GM23338 (cell line): ENCODE results near the gene SLTM. TPM values are rescaled to one million over a fixed set of nuclear protein-coding genes. Genes with fewer than 3 reads are reported as not detected.

Experiments used
- ATAC-seq: fragments of 200-7000 bp; cut with Tn5 transposase; 3 replicates; pipeline ENCODE4 v1.9.1; 2020
- DNase-seq: peaks from one replicate; pipeline ENCODE4 v3.0.0-alpha.2; 2015; ENCODE audit warnings: low spot score
- H2AFZ ChIP-seq: fragments of 200-600 bp; sonication (generic); 2 replicates; pipeline ENCODE4 v1.8.0; 2016; ENCODE audit warnings: antibody characterized with exemption, mild to moderate bottlenecking, moderate library complexity
- H3F3A ChIP-seq: fragments of 200-600 bp; sonication (generic); replicated peaks from 2 replicates; pipeline ENCODE4 v1.8.0; 2017; ENCODE audit warnings: antibody characterized with exemption, mixed run types, low read depth
- H3K27ac ChIP-seq: fragments of 200-600 bp; sonication (generic); 2 replicates; pipeline ENCODE4 v1.6.1; 2016; ENCODE audit warnings: low read depth
- H3K27me3 ChIP-seq: fragments of 200-600 bp; sonication (generic); 2 replicates; pipeline ENCODE4 v1.8.0; 2016; ENCODE audit warnings: mild to moderate bottlenecking, mixed run types, moderate library complexity; ENCODE audit not compliant: insufficient read depth
- H3K36me3 ChIP-seq: fragments of 200-600 bp; sonication (generic); 2 replicates; pipeline ENCODE4 v1.8.0; 2016; ENCODE audit warnings: mild to moderate bottlenecking; ENCODE audit not compliant: insufficient read depth
- H3K4me1 ChIP-seq: fragments of 200-600 bp; sonication (generic); 2 replicates; pipeline ENCODE4 v1.8.0; 2016; ENCODE audit warnings: mild to moderate bottlenecking, moderate library complexity; ENCODE audit not compliant: insufficient read depth
- H3K4me2 ChIP-seq: fragments of 200-600 bp; sonication (generic); 2 replicates; pipeline ENCODE4 v1.7.1; 2017; ENCODE audit warnings: mixed run types
- H3K4me3 ChIP-seq: fragments of 200-600 bp; sonication (generic); 2 replicates; pipeline ENCODE4 v1.6.1; 2016; ENCODE audit warnings: mixed run types
- H3K79me2 ChIP-seq: fragments of 200-600 bp; sonication (generic); replicated peaks from 2 replicates; pipeline ENCODE4 v1.8.0; 2017; ENCODE audit warnings: mild to moderate bottlenecking; ENCODE audit not compliant: insufficient read depth
- H3K9me2 ChIP-seq: fragments of 200-600 bp; sonication (generic); 2 replicates; pipeline ENCODE4 v1.8.0; 2017; ENCODE audit not compliant: insufficient read depth
- H4K20me1 ChIP-seq: fragments of 200-600 bp; sonication (generic); replicated peaks from 2 replicates; pipeline ENCODE4 v1.8.0; 2017; ENCODE audit warnings: mild to moderate bottlenecking; ENCODE audit not compliant: insufficient read depth
- H3K27ac Mint-ChIP-seq: 2 replicates; pipeline ENCODE4 v1.8.0; 2020; ENCODE audit warnings: inconsistent platforms, mild to moderate bottlenecking, moderate library complexity, mixed read lengths
- H3K27me3 Mint-ChIP-seq: 3 replicates; pipeline ENCODE4 v1.8.0; 2022; ENCODE audit warnings: low read depth, mild to moderate bottlenecking, moderate library complexity, mixed read lengths, inconsistent platforms; ENCODE audit not compliant: insufficient read depth, poor library complexity
- H3K36me3 Mint-ChIP-seq: 3 replicates; pipeline ENCODE4 v1.8.0; 2021; ENCODE audit warnings: low read depth, mild to moderate bottlenecking, inconsistent platforms, moderate library complexity, mixed read lengths
- H3K4me1 Mint-ChIP-seq: 3 replicates; pipeline ENCODE4 v1.8.0; 2020; ENCODE audit warnings: mild to moderate bottlenecking, inconsistent platforms, mixed read lengths
- H3K4me3 Mint-ChIP-seq: 3 replicates; pipeline ENCODE4 v1.8.0; 2021; ENCODE audit warnings: moderate library complexity, mild to moderate bottlenecking, inconsistent platforms, mixed read lengths
- H3K9me3 Mint-ChIP-seq: 3 replicates; pipeline ENCODE4 v1.8.0; 2020; ENCODE audit warnings: moderate library complexity, mild to moderate bottlenecking, inconsistent platforms, mixed read lengths
- CREB1 ChIP-seq: fragments of 250-450 bp; sonication (Bioruptor Pico); IDR thresholded peaks from 2 replicates; pipeline ENCODE4 v1.5.0; 2020; ENCODE audit warnings: low read depth, mild to moderate bottlenecking, moderate library complexity
- EZH2 ChIP-seq: fragments of 200-600 bp; sonication (generic); IDR thresholded peaks from one replicate; pipeline ENCODE4 v1.8.0; 2017; ENCODE audit warnings: antibody characterized with exemption, mild to moderate bottlenecking, low read depth; ENCODE audit not compliant: unreplicated experiment
- EZH2phosphoT487 ChIP-seq: fragments of 200-600 bp; sonication (generic); IDR thresholded peaks from one replicate; pipeline ENCODE4 v1.8.1; 2018; ENCODE audit warnings: antibody characterized with exemption; ENCODE audit not compliant: unreplicated experiment
- JUNB ChIP-seq: IDR thresholded peaks from one replicate; pipeline ENCODE4 v1.6.1; 2016; ENCODE audit warnings: antibody characterized with exemption; ENCODE audit not compliant: unreplicated experiment
- NANOG ChIP-seq: IDR thresholded peaks from 2 replicates; pipeline ENCODE4 v1.6.1; 2016; ENCODE audit warnings: antibody characterized with exemption, borderline replicate concordance
- POLR2AphosphoS5 ChIP-seq: IDR thresholded peaks from 2 replicates; pipeline ENCODE4 v1.6.1; 2016; ENCODE audit warnings: antibody characterized with exemption, low read depth
- STAT1 ChIP-seq: IDR thresholded peaks from one replicate; pipeline ENCODE4 v1.6.1; 2016; ENCODE audit warnings: antibody characterized with exemption; ENCODE audit not compliant: unreplicated experiment
- ZNF114 ChIP-seq: fragments of 250-450 bp; sonication (Bioruptor Pico); IDR thresholded peaks from 2 replicates; pipeline ENCODE4 v1.5.0; 2020; ENCODE audit warnings: mild to moderate bottlenecking, moderate library complexity
- ZNF331 ChIP-seq: fragments of 250-450 bp; sonication (Bioruptor Pico); IDR thresholded peaks from 2 replicates; pipeline ENCODE4 v1.5.0; 2020; ENCODE audit warnings: low read depth, mild to moderate bottlenecking, moderate library complexity
- polyA plus RNA-seq: library from polyadenylated mRNA; unstranded; fragments of >200 nt; fragmentation: Nextera tagmentation; extraction: Ambion mirVana; gene quantifications from 2 replicates; pipeline ENCODE4 v1.2.1, GENCODE V29; 2016
- total RNA-seq: library from RNA; depleted of rRNA; stranded (reverse); fragments of >200 nt; shearing (Covaris generic); gene quantifications from 2 replicates; pipeline ENCODE4 v1.2.3, GENCODE V29; 2014
- TF ChIP-seq, protein P1 (sequence below): IDR thresholded peaks from one replicate; pipeline ENCODE4 v1.6.1; 2018; ENCODE audit warnings: antibody characterized with exemption; ENCODE audit not compliant: unreplicated experiment
- TF ChIP-seq, protein P2 (sequence below): IDR thresholded peaks from 2 replicates; pipeline ENCODE4 v1.6.1; 2016; ENCODE audit warnings: antibody characterized with exemption
- TF ChIP-seq, protein P3 (sequence below), 2 experiments: fragments of 200-600 bp in 1 of 2; sonication (generic) in 1 of 2; conservative IDR thresholded peaks; 2 replicates each; pipeline versions ENCODE4 v1.5.1 to v1.6.1; 2016 to 2017; ENCODE audit warnings: antibody characterized with exemption in 2 of 2, low read depth in 2 of 2, mild to moderate bottlenecking in 2 of 2, moderate library complexity in 1 of 2
- TF ChIP-seq, protein P4 (sequence below): fragments of 250-450 bp; sonication (Bioruptor Pico); IDR thresholded peaks from 2 replicates; pipeline ENCODE4 v1.5.0; 2020; ENCODE audit warnings: mild to moderate bottlenecking, moderate library complexity

The SLTM gene
- total and polyA plus RNA-seq, 2 experiments from 2014 or later: 210 to 476 TPM

DNA sequence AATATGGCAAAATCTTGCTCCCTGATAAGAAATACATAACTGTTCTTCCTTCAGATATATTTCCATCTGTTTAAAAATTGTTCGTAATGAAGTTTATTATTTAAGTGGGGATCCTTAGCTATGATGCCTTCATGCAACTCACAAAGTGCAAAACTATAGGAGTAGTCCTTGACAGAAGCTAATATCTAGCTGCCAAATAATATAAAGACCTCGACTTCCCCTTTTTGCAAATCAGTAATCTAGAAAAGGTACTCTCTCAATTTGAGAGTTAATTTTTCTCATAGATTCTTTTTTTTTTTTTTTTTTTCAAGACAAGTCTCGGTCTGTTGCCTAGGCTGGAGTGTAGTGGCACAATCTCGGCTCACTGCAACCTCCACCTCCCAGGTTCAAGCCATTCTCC, 23.0 kb downstream of the SLTM start:
- Histone ChIP-seq H2AFZ (no peak overlapping the region), H3K36me3 (peaks cover 38% of the 10 kb centered on the region), H3K9me2 (no peaks in the 10 kb centered on the region), H3F3A (no peaks in the 10 kb centered on the region), H3K4me3 (no peak overlapping the region), H3K4me1 (0 out of 2 replicates have a peak, but pooled peaks cover 2% of the 10 kb centered on the region), H3K27ac (no peak overlapping the region), H4K20me1 (peaks cover 45% of the 10 kb centered on the region), H3K79me2 (peaks cover 99% of the 10 kb centered on the region), H3K27me3 (no peaks in the 10 kb centered on the region), H3K4me2 (no peak overlapping the region)
- no peaks in the 10 kb centered on the region for H3K27me3 Mint-ChIP-seq
- DNase-seq (no peak), ATAC-seq (no peak)
- no peak overlapping the region for H3K27ac Mint-ChIP-seq
- H3K36me3 Mint-ChIP-seq: peaks cover 88% of the 10 kb centered on the region
- H3K4me3 Mint-ChIP-seq: no peak overlapping the region
- H3K4me1 Mint-ChIP-seq: peaks cover 7% of the 10 kb centered on the region; the same call in 2 of the 3 replicates
- TF ChIP-seq, protein P1, sequence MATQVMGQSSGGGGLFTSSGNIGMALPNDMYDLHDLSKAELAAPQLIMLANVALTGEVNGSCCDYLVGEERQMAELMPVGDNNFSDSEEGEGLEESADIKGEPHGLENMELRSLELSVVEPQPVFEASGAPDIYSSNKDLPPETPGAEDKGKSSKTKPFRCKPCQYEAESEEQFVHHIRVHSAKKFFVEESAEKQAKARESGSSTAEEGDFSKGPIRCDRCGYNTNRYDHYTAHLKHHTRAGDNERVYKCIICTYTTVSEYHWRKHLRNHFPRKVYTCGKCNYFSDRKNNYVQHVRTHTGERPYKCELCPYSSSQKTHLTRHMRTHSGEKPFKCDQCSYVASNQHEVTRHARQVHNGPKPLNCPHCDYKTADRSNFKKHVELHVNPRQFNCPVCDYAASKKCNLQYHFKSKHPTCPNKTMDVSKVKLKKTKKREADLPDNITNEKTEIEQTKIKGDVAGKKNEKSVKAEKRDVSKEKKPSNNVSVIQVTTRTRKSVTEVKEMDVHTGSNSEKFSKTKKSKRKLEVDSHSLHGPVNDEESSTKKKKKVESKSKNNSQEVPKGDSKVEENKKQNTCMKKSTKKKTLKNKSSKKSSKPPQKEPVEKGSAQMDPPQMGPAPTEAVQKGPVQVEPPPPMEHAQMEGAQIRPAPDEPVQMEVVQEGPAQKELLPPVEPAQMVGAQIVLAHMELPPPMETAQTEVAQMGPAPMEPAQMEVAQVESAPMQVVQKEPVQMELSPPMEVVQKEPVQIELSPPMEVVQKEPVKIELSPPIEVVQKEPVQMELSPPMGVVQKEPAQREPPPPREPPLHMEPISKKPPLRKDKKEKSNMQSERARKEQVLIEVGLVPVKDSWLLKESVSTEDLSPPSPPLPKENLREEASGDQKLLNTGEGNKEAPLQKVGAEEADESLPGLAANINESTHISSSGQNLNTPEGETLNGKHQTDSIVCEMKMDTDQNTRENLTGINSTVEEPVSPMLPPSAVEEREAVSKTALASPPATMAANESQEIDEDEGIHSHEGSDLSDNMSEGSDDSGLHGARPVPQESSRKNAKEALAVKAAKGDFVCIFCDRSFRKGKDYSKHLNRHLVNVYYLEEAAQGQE: no peak
- no peak for TF ChIP-seq ZNF331 (CRISPR knock-in tag)
- TF ChIP-seq POLR2AphosphoS5: no peak
- TF ChIP-seq EZH2phosphoT487: no peak
- TF ChIP-seq JUNB: no peak
- TF ChIP-seq ZNF114 (CRISPR knock-in tag): no peak
- TF ChIP-seq NANOG: no peak
- TF ChIP-seq, protein P2, sequence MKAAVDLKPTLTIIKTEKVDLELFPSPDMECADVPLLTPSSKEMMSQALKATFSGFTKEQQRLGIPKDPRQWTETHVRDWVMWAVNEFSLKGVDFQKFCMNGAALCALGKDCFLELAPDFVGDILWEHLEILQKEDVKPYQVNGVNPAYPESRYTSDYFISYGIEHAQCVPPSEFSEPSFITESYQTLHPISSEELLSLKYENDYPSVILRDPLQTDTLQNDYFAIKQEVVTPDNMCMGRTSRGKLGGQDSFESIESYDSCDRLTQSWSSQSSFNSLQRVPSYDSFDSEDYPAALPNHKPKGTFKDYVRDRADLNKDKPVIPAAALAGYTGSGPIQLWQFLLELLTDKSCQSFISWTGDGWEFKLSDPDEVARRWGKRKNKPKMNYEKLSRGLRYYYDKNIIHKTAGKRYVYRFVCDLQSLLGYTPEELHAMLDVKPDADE: no peak
- TF ChIP-seq, protein P3, sequence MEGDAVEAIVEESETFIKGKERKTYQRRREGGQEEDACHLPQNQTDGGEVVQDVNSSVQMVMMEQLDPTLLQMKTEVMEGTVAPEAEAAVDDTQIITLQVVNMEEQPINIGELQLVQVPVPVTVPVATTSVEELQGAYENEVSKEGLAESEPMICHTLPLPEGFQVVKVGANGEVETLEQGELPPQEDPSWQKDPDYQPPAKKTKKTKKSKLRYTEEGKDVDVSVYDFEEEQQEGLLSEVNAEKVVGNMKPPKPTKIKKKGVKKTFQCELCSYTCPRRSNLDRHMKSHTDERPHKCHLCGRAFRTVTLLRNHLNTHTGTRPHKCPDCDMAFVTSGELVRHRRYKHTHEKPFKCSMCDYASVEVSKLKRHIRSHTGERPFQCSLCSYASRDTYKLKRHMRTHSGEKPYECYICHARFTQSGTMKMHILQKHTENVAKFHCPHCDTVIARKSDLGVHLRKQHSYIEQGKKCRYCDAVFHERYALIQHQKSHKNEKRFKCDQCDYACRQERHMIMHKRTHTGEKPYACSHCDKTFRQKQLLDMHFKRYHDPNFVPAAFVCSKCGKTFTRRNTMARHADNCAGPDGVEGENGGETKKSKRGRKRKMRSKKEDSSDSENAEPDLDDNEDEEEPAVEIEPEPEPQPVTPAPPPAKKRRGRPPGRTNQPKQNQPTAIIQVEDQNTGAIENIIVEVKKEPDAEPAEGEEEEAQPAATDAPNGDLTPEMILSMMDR (conservative IDR thresholded peaks at IDR 0.05; ENCODE audit: low read depth in 2 of 2): no peak
- no peak for TF ChIP-seq EZH2
- TF ChIP-seq, protein P4, sequence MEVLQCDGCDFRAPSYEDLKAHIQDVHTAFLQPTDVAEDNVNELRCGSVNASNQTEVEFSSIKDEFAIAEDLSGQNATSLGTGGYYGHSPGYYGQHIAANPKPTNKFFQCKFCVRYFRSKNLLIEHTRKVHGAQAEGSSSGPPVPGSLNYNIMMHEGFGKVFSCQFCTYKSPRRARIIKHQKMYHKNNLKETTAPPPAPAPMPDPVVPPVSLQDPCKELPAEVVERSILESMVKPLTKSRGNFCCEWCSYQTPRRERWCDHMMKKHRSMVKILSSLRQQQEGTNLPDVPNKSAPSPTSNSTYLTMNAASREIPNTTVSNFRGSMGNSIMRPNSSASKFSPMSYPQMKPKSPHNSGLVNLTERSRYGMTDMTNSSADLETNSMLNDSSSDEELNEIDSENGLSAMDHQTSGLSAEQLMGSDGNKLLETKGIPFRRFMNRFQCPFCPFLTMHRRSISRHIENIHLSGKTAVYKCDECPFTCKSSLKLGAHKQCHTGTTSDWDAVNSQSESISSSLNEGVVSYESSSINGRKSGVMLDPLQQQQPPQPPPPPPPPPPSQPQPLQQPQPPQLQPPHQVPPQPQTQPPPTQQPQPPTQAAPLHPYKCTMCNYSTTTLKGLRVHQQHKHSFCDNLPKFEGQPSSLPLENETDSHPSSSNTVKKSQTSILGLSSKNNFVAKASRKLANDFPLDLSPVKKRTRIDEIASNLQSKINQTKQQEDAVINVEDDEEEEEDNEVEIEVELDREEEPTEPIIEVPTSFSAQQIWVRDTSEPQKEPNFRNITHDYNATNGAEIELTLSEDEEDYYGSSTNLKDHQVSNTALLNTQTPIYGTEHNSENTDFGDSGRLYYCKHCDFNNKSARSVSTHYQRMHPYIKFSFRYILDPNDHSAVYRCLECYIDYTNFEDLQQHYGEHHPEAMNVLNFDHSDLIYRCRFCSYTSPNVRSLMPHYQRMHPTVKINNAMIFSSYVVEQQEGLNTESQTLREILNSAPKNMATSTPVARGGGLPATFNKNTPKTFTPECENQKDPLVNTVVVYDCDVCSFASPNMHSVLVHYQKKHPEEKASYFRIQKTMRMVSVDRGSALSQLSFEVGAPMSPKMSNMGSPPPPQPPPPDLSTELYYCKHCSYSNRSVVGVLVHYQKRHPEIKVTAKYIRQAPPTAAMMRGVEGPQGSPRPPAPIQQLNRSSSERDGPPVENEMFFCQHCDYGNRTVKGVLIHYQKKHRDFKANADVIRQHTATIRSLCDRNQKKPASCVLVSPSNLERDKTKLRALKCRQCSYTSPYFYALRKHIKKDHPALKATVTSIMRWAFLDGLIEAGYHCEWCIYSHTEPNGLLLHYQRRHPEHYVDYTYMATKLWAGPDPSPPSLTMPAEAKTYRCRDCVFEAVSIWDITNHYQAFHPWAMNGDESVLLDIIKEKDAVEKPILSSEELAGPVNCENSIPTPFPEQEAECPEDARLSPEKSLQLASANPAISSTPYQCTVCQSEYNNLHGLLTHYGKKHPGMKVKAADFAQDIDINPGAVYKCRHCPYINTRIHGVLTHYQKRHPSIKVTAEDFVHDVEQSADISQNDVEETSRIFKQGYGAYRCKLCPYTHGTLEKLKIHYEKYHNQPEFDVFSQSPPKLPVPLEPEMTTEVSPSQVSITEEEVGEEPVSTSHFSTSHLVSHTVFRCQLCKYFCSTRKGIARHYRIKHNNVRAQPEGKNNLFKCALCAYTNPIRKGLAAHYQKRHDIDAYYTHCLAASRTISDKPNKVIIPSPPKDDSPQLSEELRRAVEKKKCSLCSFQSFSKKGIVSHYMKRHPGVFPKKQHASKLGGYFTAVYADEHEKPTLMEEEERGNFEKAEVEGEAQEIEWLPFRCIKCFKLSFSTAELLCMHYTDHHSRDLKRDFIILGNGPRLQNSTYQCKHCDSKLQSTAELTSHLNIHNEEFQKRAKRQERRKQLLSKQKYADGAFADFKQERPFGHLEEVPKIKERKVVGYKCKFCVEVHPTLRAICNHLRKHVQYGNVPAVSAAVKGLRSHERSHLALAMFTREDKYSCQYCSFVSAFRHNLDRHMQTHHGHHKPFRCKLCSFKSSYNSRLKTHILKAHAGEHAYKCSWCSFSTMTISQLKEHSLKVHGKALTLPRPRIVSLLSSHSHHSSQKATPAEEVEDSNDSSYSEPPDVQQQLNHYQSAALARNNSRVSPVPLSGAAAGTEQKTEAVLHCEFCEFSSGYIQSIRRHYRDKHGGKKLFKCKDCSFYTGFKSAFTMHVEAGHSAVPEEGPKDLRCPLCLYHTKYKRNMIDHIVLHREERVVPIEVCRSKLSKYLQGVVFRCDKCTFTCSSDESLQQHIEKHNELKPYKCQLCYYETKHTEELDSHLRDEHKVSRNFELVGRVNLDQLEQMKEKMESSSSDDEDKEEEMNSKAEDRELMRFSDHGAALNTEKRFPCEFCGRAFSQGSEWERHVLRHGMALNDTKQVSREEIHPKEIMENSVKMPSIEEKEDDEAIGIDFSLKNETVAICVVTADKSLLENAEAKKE (CRISPR knock-in tag): no peak
- TF ChIP-seq STAT1: no peak
- TF ChIP-seq CREB1 (CRISPR knock-in tag): no peak
- H3K9me3 Mint-ChIP-seq: no peaks in the 10 kb centered on the region
